ENCODE results near the gene SNURF.
"Not testable (repeated sequence)": the region's sequence is repeated elsewhere in the genome, so short reads cannot be mapped to it uniquely, and the experiment has no call there.

SNURF gene, protein sequence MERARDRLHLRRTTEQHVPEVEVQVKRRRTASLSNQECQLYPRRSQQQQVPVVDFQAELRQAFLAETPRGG

GRCh38 chr15:24954783-24955530 is at the start of gene SNURF, which contains the start of gene SNRPN:
Gene SNURF (plus strand): TSS chr15:24954987. CDS start chr15:24955049, 62 bp downstream.
Gene SNRPN (plus strand): TSS chr15:24954987. CDS start chr15:24974454, 19,467 bp downstream.
- DNase-seq, result peak; percentile 59

DNA sequence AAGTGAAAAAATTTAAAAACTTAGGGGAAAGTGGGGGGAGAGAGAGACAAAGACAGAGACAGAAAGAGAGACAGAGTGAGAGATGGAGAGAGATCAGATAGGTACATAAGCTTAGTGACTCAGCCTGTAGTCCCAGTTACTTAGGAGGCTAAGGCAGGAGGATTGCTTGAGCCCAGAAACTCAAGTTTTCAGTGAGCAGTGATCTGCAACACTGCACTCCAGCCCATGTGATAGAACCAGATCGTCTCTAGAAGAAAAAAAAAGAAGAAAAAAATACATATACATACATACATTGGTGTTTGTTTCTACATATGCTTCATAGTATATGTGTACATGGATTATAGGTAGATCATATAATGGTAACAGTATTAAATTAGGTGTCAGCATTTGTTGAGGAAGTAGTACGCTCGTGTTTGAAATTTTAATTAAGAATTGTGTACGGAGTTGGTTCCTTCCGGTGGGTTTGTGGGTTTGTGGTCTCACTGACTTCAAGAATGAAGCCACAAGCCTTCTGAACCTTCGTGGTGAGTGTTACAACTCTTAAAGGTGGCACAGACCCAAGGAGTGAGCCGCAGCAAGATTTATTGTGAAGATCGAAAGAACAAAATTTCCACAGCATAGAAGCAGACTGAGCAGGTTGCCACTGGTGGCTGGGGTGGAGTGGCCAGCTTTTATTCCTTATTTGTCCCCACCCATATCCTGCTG is 38.3 kb upstream of the SNURF start:
- DNase-seq, result no peak

- DNase-seq, result no peak
These were observed 37.4 kb upstream of the SNURF start for GRCh38 chr15:24917431-24917830.

DNA sequence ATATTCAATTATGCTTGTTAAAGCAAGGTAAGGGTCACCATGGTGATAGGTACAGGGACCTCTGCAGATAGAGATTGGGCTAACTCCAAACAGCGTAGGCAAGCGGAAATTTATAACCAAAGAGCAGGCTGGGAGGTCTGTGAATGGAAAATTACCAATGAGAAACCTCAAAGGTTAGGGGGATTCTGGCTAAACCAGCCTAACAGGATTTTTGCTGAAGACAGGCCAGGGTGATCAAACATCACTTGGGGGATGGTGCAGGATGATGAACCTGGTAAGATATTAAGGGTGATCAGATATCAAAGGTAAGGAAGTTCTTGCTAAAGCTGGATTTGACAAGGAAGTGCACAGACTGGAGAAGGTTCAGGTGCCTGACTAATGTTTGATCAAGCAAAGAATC is 35.3 kb upstream of the SNURF start:
- DNase-seq, result no peak

GRCh38 chr15:24922781-24923180 is 32.0 kb upstream of the SNURF start:
- DNase-seq, result not testable (repeated sequence)

GRCh38 chr15:24924153-24924552 is 30.6 kb upstream of the SNURF start:
- no peak for DNase-seq

DNA sequence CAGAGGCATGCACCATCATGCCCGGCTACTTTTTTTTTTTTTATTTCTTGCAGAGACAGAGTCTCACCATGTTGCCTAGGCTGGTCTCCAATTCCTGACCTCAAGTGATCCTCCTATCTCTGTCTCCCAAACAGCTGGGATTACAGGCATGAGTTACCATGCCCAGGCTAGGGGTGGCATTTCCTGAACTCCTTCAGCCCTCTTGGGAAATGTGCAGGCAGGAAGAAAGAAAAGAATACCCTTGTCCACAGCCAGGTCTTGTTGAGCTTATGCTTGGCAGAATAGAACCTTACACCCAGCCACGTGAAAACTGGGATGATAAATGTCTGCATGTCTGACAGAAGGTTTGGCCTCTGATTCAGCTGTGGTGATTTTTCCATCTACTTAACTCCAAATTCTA is 30.2 kb upstream of the SNURF start:
- DNase-seq, result no peak

- not testable (repeated sequence) for DNase-seq
These were observed 22.7 kb upstream of the SNURF start for GRCh38 chr15:24931874-24932732.

DNA sequence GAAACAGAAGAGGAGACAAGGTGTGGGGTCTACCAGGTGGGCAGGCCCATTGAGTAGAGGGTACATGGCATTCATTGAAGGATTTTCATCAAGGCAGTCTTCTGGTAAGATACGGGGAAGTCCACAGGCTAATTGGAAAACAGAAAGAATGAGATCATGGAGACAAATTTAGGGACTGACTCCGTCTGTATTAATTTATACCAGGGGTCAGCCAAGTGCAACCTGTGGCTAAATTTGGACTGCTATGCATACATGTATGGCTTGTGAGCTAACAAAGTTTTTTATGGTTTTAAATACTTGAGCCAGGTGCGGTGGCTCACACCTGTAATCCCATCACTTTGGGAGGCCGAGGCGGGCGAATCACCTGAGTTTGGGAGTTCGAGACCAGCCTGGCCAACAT is 21.1 kb upstream of the SNURF start:
- no peak for DNase-seq

- DNase-seq, result not testable (repeated sequence)
These were observed 16.6 kb upstream of the SNURF start for GRCh38 chr15:24938224-24938623.

GRCh38 chr15:24940236-24940635 is 14.6 kb upstream of the SNURF start:
- no peak for DNase-seq

- DNase-seq, result no peak
These were observed 11.4 kb upstream of the SNURF start for GRCh38 chr15:24943361-24943760.

DNA sequence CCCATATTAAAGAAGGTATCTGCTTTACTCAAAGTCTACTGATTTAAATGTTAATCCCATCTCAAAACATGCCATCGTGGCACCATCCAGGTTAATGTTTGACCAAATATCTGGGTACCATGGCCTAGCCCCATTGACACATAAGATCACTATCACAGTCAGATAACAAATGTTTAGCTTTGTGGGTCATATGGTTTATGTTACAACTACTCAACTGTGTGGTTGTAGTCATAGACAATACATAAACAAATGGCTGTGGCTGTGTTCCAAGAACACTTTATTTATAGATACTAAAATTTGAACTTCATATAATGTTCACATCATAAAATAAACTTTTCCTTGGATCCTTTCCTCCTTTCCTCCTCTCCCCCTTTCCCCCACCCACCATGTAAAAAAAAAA is 9.8 kb upstream of the SNURF start:
- no peak for DNase-seq

DNA sequence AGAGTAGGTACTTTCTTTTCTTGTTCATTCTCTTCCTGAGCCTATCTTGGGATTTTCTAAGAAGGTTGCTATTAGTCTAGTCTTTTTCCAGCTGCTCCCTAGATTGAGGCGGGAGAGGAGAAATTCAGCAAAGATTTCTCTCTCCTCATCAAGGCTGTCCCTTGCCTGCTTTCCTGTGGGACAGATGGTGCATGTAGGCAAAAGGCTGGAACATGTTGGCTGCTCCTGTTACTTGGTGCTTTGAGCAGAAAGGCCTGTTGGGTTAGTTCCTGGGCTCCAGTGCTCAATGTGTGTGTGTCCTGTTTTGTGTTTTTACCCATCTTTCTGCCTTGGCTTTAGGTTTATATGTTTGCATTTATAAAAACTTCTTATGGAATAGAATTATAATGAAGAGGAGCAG is 9.1 kb upstream of the SNURF start:
- no peak for DNase-seq

DNA sequence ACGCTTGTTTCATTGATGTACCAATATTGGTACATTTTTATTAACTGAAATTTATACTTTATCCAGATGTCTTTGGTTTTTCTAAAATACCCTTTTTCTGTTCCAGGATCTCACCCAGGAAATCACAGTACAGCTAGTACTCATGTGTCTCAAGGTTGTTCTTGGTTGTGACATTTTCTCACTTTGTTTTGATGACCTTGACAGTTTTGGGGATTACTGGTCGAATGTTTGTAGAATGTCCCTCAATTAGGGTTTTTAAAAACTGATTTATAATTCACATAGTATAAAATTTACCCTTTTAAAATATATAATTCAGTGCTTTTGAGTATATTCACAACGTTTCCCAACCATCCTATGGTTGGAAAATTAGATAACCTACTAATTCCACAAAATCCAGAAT is 6.3 kb upstream of the SNURF start:
- no peak for DNase-seq

GRCh38 chr15:24955531-24955921 is 739 bp downstream of the SNURF start:
- DNase-seq, result no peak

DNA sequence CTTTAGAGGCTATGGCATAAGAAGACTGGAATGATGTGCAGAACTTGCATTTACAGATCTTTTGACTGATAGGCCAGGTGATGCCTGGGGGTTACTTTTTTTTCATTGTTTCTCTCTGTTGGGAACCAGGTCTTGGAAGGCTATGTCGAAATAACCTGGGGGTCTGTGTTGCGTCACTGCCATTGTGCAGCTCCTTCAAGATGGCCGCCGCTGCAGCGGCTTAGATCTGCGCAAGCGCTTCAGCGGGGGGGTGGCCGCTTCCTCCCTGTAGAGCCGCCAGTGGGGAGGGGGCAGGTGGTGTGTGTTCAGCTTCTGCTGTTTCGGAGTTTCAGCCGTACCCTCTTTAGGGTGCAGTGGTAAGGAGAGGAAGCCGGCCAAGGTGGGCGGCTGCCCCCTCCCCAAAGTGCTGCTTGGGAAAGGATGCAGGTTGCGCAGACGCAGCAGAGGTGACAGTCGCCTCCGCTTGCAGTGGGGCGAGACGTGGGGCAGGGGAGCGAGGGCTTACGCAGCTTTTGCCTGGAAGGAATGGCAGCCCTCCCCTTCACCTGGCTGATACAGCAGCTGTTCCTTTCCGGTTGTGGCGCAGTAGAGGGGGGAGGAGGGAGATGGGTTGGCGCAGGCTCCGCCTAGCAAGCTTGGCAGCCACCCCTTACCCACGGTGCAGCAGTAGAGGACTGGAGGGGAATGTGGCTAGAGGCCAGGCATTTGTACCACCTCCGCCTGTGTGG is 1.5 kb downstream of the SNURF start:
- peak; percentile 75 for DNase-seq

DNA sequence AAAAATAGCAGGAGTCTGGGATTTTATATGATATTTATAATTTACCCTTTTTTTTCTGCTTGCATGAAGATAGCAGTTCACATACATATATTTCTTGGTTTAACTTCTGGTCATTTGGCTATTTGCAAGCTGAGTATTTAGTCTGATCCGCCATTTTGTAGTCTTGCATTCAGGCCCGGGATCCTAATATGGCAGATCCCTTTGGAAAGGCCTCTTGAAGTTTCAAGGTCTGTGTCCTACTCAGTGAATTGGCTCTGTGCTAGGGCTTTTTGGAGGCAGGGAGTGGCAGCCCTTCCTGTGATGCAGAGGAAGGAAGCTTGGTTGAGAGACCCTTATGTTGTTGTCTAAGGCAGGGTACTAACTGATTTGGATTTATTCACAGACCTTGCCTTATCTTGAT is 2.9 kb downstream of the SNURF start:
- DNase-seq, result no peak

- no peak for DNase-seq
These were observed 7.2 kb downstream of the SNURF start for GRCh38 chr15:24961967-24962366.

GRCh38 chr15:24962880-24963279 is 8.1 kb downstream of the SNURF start:
- DNase-seq, result no peak

DNA sequence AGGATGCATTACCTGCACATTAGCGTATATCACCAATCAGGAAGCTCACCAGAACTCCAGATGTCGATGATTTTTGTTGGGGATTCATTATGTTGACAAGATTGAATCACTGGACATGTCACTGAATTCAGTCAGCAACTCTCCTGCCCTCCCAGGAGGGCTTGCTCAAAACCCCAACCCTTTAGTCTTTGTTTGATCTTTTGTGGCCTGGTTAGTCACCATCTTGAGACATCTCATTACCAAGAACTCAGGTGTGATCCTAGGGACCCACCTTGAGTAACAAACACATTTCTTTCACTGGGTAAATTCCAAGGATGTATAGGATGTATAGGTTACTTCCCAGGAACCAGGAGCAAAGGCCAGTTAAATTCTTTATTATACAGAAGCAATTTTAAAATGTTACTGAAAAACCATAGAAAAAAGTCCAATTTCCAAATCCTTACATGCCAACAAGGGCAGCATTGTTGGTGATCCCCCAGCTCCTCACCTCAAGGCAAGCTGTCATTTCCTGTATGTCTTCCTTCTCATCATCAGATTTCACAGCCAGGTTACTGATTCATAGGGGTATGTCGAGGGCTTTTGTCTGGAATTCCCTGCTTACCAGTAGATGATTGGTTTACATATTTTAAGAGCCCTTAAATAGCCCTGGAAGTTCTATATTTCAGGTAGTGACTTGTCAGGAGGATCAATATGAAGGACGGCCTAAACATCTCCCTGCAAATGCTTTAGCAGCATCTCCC is 11.7 kb downstream of the SNURF start:
- DNase-seq, result no peak

GRCh38 chr15:24971052-24971451 is 16.3 kb downstream of the SNURF start:
- no peak for DNase-seq
